GM18511 (cell line): ENCODE data around the gene TMEM131.
"Not testable (repeated sequence)": the region's sequence is repeated elsewhere in the genome, so short reads cannot be mapped to it uniquely, and the experiment has no call there.

ENCODE experiments used
- ATAC-seq: cut with Tn5 transposase; IDR thresholded peaks from one replicate; pipeline ENCODE4 v1.9.1; 2021; ENCODE audit warnings: mild to moderate bottlenecking, moderate library complexity; ENCODE audit not compliant: unreplicated experiment

The TMEM131 gene

DNA sequence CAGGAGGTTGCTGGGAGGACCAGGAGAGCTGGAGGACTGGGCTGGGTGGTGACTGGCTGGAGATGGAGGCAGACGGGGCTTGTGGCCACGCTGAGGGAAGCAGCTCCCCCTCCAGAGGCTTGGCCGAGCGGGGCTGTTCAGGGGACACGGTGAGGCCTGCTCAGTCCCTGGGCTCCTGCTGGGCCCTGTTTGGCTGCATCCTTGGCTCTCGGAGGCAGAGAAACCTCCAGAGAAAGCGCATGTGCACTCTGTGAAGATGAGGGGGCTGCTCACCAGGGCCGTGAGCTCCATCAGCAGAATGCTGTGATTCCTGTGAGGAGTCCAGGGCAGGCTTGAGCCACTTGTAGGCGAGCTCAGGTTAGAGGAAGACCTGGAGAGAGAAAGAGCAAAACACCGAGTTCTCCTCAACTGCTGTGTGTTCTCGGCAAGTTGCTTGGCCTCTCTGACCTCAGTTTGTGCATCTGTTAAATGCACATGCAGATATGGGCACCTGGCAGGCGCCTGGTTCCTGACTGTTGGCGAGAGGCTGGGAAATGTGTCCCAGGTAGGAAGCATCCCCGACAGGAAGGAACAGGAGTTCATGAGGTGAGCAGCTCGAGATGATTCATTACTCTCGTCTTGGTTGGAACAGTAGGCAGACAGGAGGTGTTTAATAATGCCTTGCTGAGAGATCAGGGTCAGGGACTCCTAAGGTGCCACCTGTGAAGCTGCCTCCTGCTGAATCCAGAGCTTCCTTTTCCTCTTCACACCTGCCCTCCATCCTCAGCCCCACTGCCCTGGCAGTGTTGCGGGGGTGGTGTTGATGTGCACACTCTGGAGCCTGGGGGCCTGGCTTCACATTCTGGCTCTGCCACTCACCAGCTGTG is 281.4 kb downstream of the TMEM131 start:
- no peak for ATAC-seq

DNA sequence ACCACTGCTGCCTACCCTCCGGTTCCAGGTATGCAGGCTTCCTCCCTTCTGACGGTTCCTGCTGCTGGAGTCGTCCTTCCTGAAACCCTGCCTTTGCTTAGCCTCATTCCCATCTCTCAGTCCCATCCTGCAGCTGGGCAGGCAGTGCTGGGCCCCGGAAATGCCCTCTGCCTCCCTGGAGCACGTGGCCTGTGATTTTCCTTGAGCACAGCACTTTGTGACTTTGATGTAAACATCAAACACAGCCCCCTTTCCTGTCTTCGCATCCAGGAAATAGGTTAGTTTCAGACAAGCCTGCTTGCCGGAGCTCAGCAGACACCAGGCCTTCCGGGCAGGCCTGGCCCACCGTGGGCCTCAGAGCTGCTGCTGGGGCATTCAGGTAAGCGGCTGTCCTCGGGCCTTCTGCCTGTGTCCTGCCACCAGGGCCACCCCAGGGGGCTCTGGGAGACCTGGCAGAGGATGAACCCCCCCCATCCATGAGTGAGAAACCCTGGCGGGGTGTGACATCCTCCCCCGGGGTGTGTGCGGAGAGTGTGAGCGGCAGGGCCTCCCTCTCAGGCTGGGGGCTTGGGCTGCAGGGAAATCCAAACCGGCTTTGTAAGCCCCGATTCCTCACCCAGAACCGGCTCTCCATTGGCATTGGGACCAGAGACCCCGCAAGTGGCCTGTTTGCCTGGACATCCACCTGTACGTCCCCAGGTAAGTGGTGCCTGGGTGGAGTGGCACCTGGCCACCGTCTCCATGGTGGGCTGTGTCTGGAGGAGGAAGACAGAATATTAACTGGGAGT is 282.3 kb downstream of the TMEM131 start, which contains the start of gene ZAP70:
Gene ZAP70, plus strand, starts transcription at position 281 of the 788 bp plus-strand sequence. CDS start 10,461 bp downstream, outside the sequence.
- no peak for ATAC-seq

DNA sequence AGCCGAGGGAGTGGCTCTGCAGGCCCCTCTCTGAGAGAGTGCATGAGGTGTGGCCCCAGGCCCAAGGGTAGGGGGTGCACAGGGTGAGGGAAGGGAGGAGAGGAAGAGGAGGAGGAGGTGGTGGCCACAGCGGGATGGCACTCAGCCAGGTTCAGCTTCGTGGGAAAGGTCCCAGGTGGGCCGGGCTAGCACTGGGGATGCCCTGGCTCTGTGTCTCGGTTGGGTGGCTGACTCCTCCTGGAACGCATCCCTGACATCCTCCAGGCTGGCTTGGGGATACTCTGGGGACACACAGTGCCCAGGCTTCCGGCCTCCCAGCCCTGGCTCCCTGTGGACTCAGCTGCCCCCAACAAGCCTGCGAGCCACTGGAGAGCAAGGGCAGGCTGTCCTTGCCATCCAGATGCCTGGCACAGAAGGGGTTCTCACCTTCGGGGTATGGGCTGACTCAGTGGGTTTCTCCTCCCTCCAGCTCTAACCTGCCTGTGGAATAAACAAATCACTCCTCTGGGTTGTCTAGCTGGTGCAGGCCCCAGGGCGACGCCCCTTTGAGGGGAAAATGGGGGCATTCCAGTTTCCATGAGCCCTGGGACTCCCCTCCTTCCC is 283.0 kb downstream of the TMEM131 start:
- ATAC-seq = no peak

DNA sequence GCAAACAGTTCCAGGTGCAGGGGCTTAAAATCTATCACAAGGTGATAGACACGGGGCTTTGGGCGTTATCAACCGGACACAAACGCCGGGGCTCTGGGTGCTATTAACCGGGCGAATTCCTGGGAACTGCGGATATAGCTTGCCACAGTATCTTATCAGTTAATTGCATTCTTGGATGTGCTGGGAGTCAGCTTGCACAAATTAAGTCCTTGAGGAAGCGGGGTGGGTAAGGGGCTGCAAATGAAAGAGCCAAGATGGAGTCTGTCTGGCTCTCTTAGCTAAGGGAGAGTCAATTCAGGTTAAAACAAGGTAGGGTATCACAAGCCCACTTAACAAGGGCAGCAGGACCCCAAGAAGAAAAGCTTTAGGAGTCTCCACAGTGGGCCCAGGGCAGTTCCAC is 283.6 kb downstream of the TMEM131 start:
- ATAC-seq = not testable (repeated sequence)

GRCh38 chr2:97711394-97711711 is 284.4 kb downstream of the TMEM131 start:
- ATAC-seq = no peak

DNA sequence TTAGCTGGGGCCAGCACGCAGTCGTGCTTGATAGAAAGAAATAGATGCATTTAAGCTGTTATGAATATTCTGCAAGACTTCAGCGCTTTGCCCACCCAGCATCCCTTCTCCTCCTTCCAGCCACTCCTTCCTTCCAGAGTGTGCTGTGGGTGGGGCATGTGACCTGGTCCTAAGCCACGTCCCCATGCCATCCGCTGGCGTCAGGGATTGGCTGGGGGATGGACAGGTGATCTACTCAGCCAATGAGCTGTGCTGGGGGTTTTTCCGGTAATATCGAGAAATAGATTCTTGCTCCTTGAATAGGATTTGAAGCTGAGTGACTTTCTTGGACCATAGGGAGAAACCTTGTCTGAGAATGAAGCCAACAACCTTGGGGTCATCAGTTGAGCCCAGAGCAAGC is 287.1 kb downstream of the TMEM131 start:
- ATAC-seq = no peak

GRCh38 chr2:97708048-97708380 is 287.7 kb downstream of the TMEM131 start:
- ATAC-seq = no peak

DNA sequence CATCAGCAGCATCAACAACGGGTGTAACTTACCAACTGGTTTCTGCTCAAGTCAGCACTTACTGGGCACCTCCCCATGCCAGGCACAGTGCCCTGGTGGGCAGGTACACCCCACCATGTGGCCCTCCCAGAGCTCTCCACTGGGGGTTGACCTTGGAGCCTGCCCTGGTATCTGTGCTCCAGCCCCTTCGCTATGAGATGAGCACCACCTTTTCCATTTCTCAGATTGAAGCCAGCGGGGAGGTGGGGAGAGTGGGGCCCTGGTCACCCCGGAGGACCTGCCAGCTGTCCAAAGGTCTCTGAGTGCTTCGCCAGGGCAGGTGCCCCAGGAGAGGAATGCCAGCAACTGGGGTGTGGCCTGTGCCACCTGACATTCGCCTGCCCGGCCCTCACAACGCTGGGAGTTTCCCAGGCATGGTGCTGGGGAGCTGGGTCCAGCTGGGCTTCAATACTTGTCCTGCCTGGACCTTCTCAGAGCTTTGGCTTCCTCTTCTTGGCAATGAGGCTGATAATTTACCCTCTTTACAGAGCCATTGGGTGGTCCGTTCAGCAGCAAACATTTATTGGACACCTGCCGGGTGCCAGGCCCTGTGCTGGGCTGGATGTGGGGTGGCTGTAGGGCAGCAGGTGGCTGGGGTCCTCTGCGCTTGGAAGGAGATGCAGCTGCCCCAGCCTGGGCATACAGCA is 288.2 kb downstream of the TMEM131 start:
- ATAC-seq = no peak

DNA sequence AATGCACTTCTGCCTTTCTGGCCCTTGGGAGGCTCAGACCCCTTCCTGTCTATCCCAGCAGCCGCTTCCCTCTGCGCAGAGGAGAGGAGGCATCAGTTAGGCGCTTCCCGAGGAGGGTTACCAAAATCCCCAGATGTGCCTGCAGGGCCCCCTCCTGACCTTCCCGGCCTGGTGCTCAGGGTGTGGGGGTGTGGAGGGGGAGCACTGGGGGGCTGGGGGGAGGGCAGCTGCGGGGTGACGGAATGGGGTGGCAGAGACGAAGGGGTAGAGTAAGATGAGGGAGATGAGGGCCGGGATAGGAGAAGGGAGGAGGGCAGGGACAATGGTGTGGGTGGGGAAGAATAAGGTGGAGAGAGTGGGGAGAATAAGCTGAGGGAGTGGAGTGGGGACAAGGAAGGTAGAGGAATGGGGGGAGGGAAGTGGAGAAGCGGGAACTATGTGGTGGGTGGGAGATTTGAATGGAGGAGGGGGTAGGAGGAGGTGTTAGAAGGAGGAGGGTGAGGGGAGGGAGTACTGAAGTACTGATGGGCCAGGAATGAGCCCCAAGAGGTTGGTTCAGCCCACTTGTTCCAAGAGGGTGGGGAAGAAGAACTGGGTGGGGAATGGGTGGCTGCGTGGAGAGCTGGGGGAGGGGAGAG is 288.9 kb downstream of the TMEM131 start:
- no peak for ATAC-seq
